Amygdala (tissue), 56 donors: Measurements from ENCODE around the gene FAM186B.
A peak's percentile ranks its signal among the peaks of the same experiment; 100 is the strongest.

Source experiments
- DNase-seq, 56 donors: peaks; one replicate each; lab custom pipeline; 2025; lab: John Stamatoyannopoulos, UW

FAM186B gene

GRCh38 chr12:49577589-49578315 lies 27.7 kb downstream of the FAM186B start:
- DNase-seq = no peak

GRCh38 chr12:49568442-49569162 lies 36.8 kb downstream of the FAM186B start:
- peak in 1 of 56 donors; percentile 57 for DNase-seq

GRCh38 chr12:49567611-49568441 lies 37.6 kb downstream of the FAM186B start, which contains the start of gene MCRS1:
Gene MCRS1 (minus strand): TSS chr12:49568142. CDS start chr12:49566731, 1,411 bp downstream.
- DNase-seq = peak in 55 of 56 donors; percentile 38 to 97 (median 83)

- no peak for DNase-seq
Measured at GRCh38 chr12:49567302-49567610, 38.2 kb downstream of the FAM186B start.

GRCh38 chr12:49566361-49566760 lies 39.1 kb downstream of the FAM186B start:
- DNase-seq = no peak

GRCh38 chr12:49565406-49566265 lies 39.8 kb downstream of the FAM186B start:
- DNase-seq = no peak

- DNase-seq = peak in 22 of 56 donors; percentile 12 to 70 (median 40)
Measured at GRCh38 chr12:49564686-49565405, 40.6 kb downstream of the FAM186B start.

- no peak for DNase-seq
Measured at GRCh38 chr12:49563951-49564685, 41.3 kb downstream of the FAM186B start.

- no peak for DNase-seq
Measured at GRCh38 chr12:49562831-49563230, 42.6 kb downstream of the FAM186B start.

- DNase-seq = no peak
Measured at GRCh38 chr12:49562233-49562632, 43.2 kb downstream of the FAM186B start.

GRCh38 chr12:49560695-49561094 lies 44.7 kb downstream of the FAM186B start:
- DNase-seq = no peak

GRCh38 chr12:49559011-49559675 lies 46.3 kb downstream of the FAM186B start:
- DNase-seq = no peak

- no peak for DNase-seq
Measured at GRCh38 chr12:49558526-49558925, 46.9 kb downstream of the FAM186B start.

GRCh38 chr12:49557917-49558215 lies 47.6 kb downstream of the FAM186B start:
- peak in 1 of 56 donors; percentile 12 for DNase-seq

- DNase-seq = no peak
Measured at GRCh38 chr12:49557187-49557916, 48.1 kb downstream of the FAM186B start.

GRCh38 chr12:49556391-49557186 lies 48.9 kb downstream of the FAM186B start:
- no peak for DNase-seq
